Measurements from ENCODE around the gene E2F8. TPM values are rescaled to one million over a fixed set of nuclear protein-coding genes. Genes with fewer than 3 reads are reported as not detected.

E2F8 gene
- total and polyA plus RNA-seq, 2 donors (not counting 3 experiments of a cell fraction or from before 2014, with no cell fraction given) = 6.5 to 19.1 TPM

DNA sequence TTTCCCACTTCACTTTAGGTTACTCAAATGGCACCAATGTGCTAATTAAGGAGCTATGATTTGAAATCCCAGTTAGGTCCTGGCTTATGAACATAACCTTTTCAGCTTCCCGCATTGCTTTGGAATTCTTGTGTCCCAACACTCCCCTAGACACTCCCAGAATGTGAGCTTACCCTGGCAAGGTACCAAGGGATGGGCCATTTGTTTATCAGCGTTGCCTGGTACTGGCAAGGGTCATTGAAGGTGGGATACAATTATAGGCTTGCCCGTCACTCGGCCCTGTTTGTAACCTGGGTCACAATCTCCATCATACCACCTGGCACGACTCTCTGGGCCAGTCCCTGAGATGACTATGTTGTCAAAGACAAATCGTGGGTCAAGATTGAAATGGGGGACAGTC, 44.3 kb downstream of the E2F8 start:
- FAIRE-seq (no peak), DNase-seq (ENCODE audit: low read depth, low spot score) (no peak)
- H3K27me3 ChIP-seq (ENCODE audit: control insufficient read depth in 2 of 2, insufficient read depth in 2 of 2, low read length in 2 of 2) = no peaks in the 10 kb centered on the region
- no peak overlapping the region for H3K9ac ChIP-seq (replicated peaks; ENCODE audit: extremely low read depth, insufficient read depth, low read length)
- no peaks in the 10 kb centered on the region for H4K20me1 ChIP-seq (replicated peaks; ENCODE audit: control insufficient read depth, extremely low read depth, insufficient read depth, low read length)
- TF ChIP-seq POLR2AphosphoS5 (IDR thresholded peaks at IDR 0.05; ENCODE audit: insufficient read depth, low read depth, low read length) (no peak), POLR2A (IDR thresholded peaks at IDR 0.05; ENCODE audit: low read depth, low read length) (no peak), EZH2 (IDR thresholded peaks at IDR 0.05; ENCODE audit: borderline replicate concordance, low read depth, low read length, severe bottlenecking) (no peak), MYC (IDR thresholded peaks at IDR 0.05; ENCODE audit: low read depth, low read length) (no peak), FOS (IDR thresholded peaks at IDR 0.05; ENCODE audit: borderline replicate concordance, insufficient read depth, low read length) (no peak), GATA2 (IDR thresholded peaks at IDR 0.05; ENCODE audit: insufficient read depth, insufficient read length, low read depth, low read length) (no peak), JUN (IDR thresholded peaks at IDR 0.05; ENCODE audit: borderline replicate concordance, insufficient read depth, insufficient read length, low read depth) (no peak)
- TF ChIP-seq, protein P1, sequence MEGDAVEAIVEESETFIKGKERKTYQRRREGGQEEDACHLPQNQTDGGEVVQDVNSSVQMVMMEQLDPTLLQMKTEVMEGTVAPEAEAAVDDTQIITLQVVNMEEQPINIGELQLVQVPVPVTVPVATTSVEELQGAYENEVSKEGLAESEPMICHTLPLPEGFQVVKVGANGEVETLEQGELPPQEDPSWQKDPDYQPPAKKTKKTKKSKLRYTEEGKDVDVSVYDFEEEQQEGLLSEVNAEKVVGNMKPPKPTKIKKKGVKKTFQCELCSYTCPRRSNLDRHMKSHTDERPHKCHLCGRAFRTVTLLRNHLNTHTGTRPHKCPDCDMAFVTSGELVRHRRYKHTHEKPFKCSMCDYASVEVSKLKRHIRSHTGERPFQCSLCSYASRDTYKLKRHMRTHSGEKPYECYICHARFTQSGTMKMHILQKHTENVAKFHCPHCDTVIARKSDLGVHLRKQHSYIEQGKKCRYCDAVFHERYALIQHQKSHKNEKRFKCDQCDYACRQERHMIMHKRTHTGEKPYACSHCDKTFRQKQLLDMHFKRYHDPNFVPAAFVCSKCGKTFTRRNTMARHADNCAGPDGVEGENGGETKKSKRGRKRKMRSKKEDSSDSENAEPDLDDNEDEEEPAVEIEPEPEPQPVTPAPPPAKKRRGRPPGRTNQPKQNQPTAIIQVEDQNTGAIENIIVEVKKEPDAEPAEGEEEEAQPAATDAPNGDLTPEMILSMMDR (IDR thresholded peaks at IDR 0.05; ENCODE audit: extremely low read depth in 1 of 2, insufficient read depth in 1 of 2, low read depth in 1 of 2, low read length in 2 of 2) = no peak
- TF ChIP-seq, protein P2, sequence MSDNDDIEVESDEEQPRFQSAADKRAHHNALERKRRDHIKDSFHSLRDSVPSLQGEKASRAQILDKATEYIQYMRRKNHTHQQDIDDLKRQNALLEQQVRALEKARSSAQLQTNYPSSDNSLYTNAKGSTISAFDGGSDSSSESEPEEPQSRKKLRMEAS (IDR thresholded peaks at IDR 0.05; ENCODE audit: insufficient read depth, insufficient read length) = no peak
- BruUV-seq (replicated peaks) = no TSS peak
- CTCF ChIA-PET = no interaction called here
- POLR2A ChIA-PET = no interaction called here
- dilution Hi-C loops (cut with MboI; ENCODE audit: extremely low pct_ligation_motif_present, low sequenced_read_pairs) (no loop called here), intact Hi-C loops (cut with micrococcal nuclease) (no loop called here)
- H3K9me1 ChIP-seq (replicated peaks; ENCODE audit: control insufficient read depth, extremely low read depth, insufficient read depth, low read length) = no peaks in the 10 kb centered on the region
- H3K27ac ChIP-seq (ENCODE audit: insufficient read depth, low read depth, low read length) = no peak overlapping the region
- peaks cover 15% of the 10 kb centered on the region for H3K4me1 ChIP-seq (ENCODE audit: control insufficient read depth, extremely low read depth, insufficient read depth, low read length)
- no peaks in the 10 kb centered on the region for H3K79me2 ChIP-seq (ENCODE audit: control insufficient read depth, insufficient read depth, low read length)
- H3K4me2 ChIP-seq (ENCODE audit: insufficient read depth, low read length) = no peak overlapping the region
- H3K36me3 ChIP-seq (ENCODE audit: control insufficient read depth in 2 of 2, extremely low read depth in 1 of 2, insufficient read depth in 2 of 2, low read length in 2 of 2) = no peaks in the 10 kb centered on the region
- H2AFZ ChIP-seq (ENCODE audit: low read depth, low read length) = no peak overlapping the region
- no peaks in the 10 kb centered on the region for H3K9me3 ChIP-seq (replicated peaks; ENCODE audit: control insufficient read depth, insufficient read depth, low read length)
- H3K4me3 ChIP-seq (replicated peaks in 1 of 3; ENCODE audit: insufficient read depth in 1 of 3, low read depth in 1 of 3, low read length in 3 of 3) = no peak overlapping the region

All from endothelial cell of umbilical vein (primary cell).